ENCODE results near the gene EPSTI1.

- no peak for TF ChIP-seq POLR2A (IDR thresholded peaks at IDR 0.05)
- no peak for TF ChIP-seq CTCF (IDR thresholded peaks at IDR 0.05)
Measured at GRCh38 chr13:42883142-42883541, 108.9 kb downstream of the EPSTI1 start.
